Dermis blood vessel endothelial cell (primary cell): ENCODE data around the gene PIEZO1. TPM values are rescaled to one million over a fixed set of nuclear protein-coding genes. Genes with fewer than 3 reads are reported as not detected.
"Not testable (repeated sequence)": the region's sequence is repeated elsewhere in the genome, so short reads cannot be mapped to it uniquely, and the experiment has no call there.

Experiments used
- DNase-seq: peaks from one replicate; pipeline ENCODE4 v3.0.0; 2010
- total RNA-seq: library from RNA; depleted of rRNA; stranded (reverse); fragments of >200 nt; gene quantifications from 2 replicates; pipeline ENCODE4 v1.2.3, GENCODE V29; 2014

Gene PIEZO1
- total RNA-seq, 1 donor from 2014 or later = 354 TPM

DNA sequence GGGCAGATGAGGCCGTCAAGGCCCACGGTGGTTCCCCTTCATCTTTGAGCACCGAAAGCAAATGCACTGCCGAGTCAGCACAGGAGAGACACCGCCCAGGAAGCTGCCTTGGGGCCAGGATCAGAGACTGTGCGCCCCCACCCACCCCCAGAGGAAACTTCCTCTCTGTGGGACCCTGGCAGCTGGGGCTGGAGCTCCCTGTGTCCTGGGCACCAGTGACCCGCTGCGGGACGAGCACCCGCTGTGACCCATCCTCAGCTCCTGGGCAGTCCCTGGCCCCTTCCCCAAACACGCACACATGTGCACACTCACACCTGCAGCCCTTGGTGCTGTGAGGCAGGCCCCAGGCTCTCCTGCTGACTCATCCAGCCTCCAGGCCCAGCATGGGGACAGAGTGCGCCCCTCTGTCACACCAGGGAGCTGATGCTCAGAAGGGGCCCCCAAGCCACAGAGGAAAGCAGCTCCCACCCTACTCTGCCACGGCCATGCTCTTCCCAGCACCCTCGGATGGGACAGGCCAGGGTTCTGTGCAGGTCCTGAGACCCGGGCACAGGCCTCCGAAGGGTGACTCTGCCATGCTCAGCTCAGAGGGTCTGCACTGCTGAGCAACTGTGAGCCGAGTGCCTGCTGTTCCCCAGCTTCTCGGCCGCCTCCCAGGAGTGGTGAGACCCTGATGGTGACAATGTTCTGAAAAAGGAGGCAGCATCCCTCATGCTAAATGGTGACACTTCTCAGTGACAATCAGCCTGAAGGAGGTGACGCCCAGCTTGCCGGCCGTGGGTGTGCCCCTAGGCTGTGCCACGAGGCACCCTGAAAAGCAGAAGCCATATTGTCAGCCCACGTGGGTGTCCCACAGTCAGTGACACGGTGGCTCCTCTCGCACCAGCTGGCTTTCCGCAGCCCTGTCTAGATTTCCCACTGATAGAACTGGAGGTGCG is 3.6 kb downstream of the PIEZO1 start:
- no peak for DNase-seq

- DNase-seq = no peak
Measured at GRCh38 chr16:88780142-88781062, 4.6 kb downstream of the PIEZO1 start.

- no peak for DNase-seq
Measured at GRCh38 chr16:88779406-88780141, 5.4 kb downstream of the PIEZO1 start.

GRCh38 chr16:88778541-88779065 is 6.4 kb downstream of the PIEZO1 start:
- no peak for DNase-seq

DNA sequence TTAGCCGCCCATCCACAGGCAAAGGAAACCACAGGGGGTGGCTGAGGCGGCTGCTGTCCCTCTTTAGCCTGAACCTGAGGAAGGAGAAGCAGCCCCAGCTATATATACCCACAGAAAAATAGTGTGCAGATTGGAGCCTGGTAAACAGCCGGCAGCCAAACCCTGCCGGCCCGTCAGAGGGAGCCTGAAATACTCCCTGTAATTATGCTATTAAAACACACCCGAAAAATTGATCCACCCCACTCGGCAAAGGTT is 6.8 kb downstream of the PIEZO1 start:
- DNase-seq = no peak

- no peak for DNase-seq
Measured at GRCh38 chr16:88777471-88778270, 7.3 kb downstream of the PIEZO1 start.

- DNase-seq = no peak
Measured at GRCh38 chr16:88775825-88776224, 9.2 kb downstream of the PIEZO1 start.

DNA sequence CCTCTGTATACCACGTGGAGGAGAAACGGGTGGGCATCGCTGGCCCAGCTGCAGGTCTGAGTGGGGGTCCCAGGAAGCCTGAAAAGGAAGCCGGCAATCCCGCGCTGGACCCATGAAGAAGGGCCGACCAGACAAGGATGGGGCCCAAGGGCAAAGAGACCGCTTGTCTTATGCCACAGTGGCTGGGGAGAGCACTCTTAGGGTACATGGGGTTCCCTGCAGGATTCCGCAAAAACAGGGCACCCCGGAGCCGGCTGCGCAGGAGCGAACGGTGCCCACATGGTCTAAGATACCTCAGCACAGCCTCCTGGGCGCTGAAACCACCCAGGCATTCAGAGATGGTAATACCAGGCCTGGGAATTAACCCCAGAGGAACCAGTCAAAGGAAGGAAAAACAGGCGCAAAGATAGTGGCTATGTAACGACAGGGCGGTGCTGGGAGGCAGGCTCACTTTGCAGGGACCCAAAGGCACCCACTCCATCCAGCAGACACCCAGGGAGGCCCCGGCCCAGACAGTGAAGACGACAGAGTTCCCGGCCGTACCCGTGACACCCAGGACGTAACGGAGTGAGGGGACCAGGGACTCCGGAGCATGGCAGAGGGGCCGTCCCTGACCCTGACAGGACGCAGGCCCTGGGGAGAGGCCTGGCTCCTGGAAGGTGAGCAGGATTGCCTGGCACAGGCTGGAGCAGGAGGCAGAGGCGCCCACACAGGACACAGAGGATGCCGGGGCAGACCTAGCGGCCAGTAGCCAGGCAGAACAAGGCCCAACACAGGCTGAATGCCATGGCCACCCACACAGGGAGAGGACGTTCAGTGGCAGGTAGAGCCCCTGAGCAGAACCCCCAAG is 10.3 kb downstream of the PIEZO1 start:
- no peak for DNase-seq

DNA sequence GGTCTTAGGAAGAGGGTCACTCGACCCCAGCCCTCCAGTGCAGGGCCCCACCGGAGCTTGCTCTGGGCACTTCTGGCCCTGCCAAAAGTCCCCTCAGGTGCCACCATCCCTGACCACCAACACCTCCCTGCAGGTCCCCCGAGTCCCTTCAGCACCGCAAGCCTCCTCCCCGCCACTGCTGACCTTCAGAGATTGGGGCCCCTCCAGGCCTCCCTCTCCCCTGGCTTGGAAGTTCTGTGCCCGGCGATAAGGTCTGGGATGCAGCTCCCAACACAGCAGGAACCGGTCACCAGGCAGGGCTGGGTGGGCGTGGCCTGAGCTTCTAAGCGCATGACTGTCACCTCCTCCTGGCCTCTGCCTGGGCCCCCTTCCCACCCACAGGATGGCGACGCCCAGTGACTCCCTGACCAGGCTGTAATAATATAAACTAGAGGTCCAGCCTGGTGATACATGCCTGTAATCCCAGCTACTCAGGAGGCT is 11.2 kb downstream of the PIEZO1 start:
- peak; percentile 58 for DNase-seq

- no peak for DNase-seq
Measured at GRCh38 chr16:88772871-88773811, 11.9 kb downstream of the PIEZO1 start.

DNA sequence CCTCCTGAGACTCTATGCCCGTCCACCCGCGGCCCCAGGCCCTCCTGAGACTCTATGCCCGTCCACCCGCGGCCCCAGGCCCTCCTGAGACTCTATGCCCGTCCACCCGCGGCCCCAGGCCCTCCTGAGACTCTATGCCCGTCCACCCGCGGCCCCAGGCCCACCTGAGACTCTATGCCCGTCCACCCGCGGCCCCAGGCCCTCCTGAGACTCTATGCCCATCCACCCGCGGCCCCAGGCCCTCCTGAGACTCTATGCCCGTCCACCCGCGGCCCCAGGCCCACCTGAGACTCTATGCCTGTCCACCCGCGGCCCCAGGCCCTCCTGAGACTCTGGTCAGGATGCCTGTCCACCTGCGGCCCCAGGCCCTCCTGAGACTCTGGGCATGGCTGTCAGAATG is 13.2 kb downstream of the PIEZO1 start:
- not testable (repeated sequence) for DNase-seq

- DNase-seq = no peak
Measured at GRCh38 chr16:88771294-88771772, 13.7 kb downstream of the PIEZO1 start.

DNA sequence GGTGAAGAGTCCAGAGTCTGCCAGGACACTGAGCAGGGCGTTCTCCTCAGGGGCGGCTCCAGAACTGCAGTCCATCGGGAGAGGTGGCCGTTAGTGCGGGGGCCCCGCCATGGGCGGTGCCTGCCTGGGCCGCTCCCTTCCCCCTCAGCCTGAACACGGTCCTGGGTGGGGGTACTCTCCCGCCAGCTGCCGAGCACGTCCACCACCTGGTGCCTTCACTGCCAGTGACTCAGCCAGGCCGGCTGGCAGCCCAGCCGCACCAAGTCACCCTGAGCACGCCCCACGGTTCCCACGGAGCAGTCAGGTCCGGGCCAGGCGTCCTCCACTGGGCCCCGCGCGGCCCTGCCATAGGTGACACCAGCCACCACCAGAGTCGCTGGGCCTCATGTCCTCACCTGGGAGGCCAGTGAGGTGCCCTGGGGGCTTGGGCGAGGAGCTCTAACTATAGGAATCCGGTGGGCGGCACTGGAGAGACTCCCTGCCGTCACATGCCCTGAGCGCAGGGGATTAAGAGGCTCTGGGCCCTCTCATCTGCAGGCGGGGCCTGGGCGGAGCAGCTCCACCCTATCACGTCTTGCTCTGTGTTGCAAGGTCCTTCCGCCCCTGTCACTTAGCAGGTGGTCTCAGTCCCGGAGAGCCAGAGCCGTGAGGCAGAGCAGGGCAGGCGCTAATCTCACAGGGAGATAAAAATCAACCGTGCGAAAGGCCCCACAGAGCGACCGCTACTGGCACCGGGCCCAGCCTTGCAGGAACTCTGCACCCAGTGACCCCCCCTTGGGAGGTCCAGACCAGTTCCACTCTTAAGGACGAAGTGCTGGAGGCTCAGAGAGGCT is 14.3 kb downstream of the PIEZO1 start:
- DNase-seq = peak; percentile 70

- peak; percentile 42 for DNase-seq
Measured at GRCh38 chr16:88769617-88770460, 15.2 kb downstream of the PIEZO1 start.

- peak; percentile 69 for DNase-seq
Measured at GRCh38 chr16:88768071-88768783, 16.8 kb downstream of the PIEZO1 start.

- DNase-seq = no peak
Measured at GRCh38 chr16:88767546-88768070, 17.4 kb downstream of the PIEZO1 start.
